ENCODE data around the gene DDIT4L. TPM values are rescaled to one million over a fixed set of nuclear protein-coding genes. Genes with fewer than 3 reads are reported as not detected.

DDIT4L gene
- total and polyA plus RNA-seq, 2 of the 8 experiments (the other 6 are each of a cell fraction or from before 2014, with no cell fraction given) = 3.5 to 6.0 TPM

DNA sequence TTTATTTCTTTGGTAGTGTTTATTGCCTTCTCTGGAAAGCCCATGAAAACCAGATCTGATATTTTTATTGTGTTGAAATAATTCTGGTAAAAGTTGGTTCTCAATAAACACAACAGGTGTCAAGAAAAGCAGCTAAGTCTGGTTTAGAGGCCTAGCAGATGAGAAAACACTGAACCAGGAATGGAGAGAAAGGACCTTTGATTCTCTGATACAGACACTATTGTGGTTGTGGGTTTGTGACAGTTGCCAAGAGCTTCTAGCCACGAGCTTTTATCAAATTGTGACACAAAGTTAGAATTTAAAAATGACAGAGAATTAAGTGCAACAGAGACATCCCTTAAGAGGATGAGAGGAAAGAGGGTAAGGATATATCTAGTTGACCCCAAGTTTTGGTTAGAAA is 42.6 kb downstream of the DDIT4L start:
- Histone ChIP-seq H4K8ac (ENCODE audit: extremely low read depth, insufficient read depth, low read length) (no peak overlapping the region), H3K79me1 (ENCODE audit: low read depth, low read length) (no peaks in the 10 kb centered on the region), H3K9me3 (ENCODE audit: insufficient read depth in 2 of 2, low read depth in 1 of 2, low read length in 1 of 2) (no peaks in the 10 kb centered on the region), H3K23me2 (ENCODE audit: low read depth, low read length) (no peaks in the 10 kb centered on the region), H3K4me3 (ENCODE audit: extremely low read depth in 1 of 4, insufficient read depth in 2 of 4, low read depth in 3 of 4, low read length in 4 of 4) (no peak overlapping the region), H4K91ac (replicated peaks; ENCODE audit: insufficient read length, low read length) (no peak overlapping the region), H3K79me2 (ENCODE audit: control insufficient read depth in 1 of 2, insufficient read depth in 2 of 2, low read length in 2 of 2) (no peaks in the 10 kb centered on the region), H3K4me1 (replicated peaks in 1 of 4; ENCODE audit: control insufficient read depth in 3 of 4, insufficient read depth in 4 of 4, low read length in 3 of 4) (no peaks in the 10 kb centered on the region), H3K14ac (ENCODE audit: insufficient read length) (no peak overlapping the region), H2AK5ac (ENCODE audit: low read depth, low read length) (no peak overlapping the region), H3K9ac (replicated peaks in 1 of 4; ENCODE audit: extremely low read depth in 1 of 4, low read depth in 3 of 4, low read length in 3 of 4) (no peak overlapping the region), H3K4ac (replicated peaks; ENCODE audit: insufficient read length, low read depth, low read length) (no peak overlapping the region), H4K5ac (ENCODE audit: insufficient read length, low read depth, low read length) (no peak overlapping the region), H3K27me3 (replicated peaks in 1 of 4; ENCODE audit: control insufficient read depth in 3 of 4, extremely low read depth in 1 of 4, insufficient read depth in 3 of 4, low read length in 3 of 4) (no peaks in the 10 kb centered on the region), H3K36me3 (ENCODE audit: control insufficient read depth in 2 of 4, insufficient read depth in 4 of 4, low read length in 3 of 4) (no peaks in the 10 kb centered on the region), H3K23ac (ENCODE audit: insufficient read length) (no peak overlapping the region), H2BK15ac (ENCODE audit: low read length) (no peak overlapping the region), H2BK12ac (ENCODE audit: low read depth, low read length) (no peak overlapping the region), H4K20me1 (replicated peaks in 1 of 2; ENCODE audit: control insufficient read depth in 1 of 2, insufficient read depth in 2 of 2, low read length in 2 of 2) (no peaks in the 10 kb centered on the region), H2BK120ac (replicated peaks; ENCODE audit: low read depth, low read length) (no peak overlapping the region), H2AFZ (ENCODE audit: low read length) (no peak overlapping the region), H2BK20ac (ENCODE audit: low read length) (no peak overlapping the region), H3K56ac (replicated peaks; ENCODE audit: insufficient read length, low read depth, low read length) (no peak overlapping the region), H2BK5ac (ENCODE audit: low read depth, low read length) (no peak overlapping the region), H3K18ac (ENCODE audit: extremely low read depth, low read length) (no peak overlapping the region), H3K27ac (ENCODE audit: low read depth, low read length) (no peak overlapping the region), H3K4me2 (ENCODE audit: insufficient read depth in 1 of 2, low read depth in 2 of 2, low read length in 2 of 2) (no peak overlapping the region)
- FAIRE-seq (no peak), DNase-seq (ENCODE audit: low read depth in 1 of 2, low spot score in 2 of 2) (no peak)
- 86% methylated on average over 1 of the region's 1 CpG; no CpG with 5 or more reads in 1 of the 2 experiments for WGBS, 2 experiments (ENCODE audit: extremely low coverage in 1 of 2, insufficient coverage in 1 of 2, insufficient read length in 1 of 2, insufficient replicate concordance in 2 of 2, low coverage in 1 of 2, low lambda C conversion rate in 2 of 2, missing lambda C conversion rate in 1 of 2)
- TF ChIP-seq CHD2 (IDR thresholded peaks at IDR 0.05; ENCODE audit: low read length) = no peak
- TF ChIP-seq POLR2AphosphoS5 (IDR thresholded peaks at IDR 0.05; ENCODE audit: low read depth, low read length) = no peak
- no peak for TF ChIP-seq SP1 (IDR thresholded peaks at IDR 0.05; ENCODE audit: low read depth, low read length)
- TF ChIP-seq SIRT6 (IDR thresholded peaks at IDR 0.05; ENCODE audit: low read length) = no peak
- TF ChIP-seq JUND (IDR thresholded peaks at IDR 0.05; ENCODE audit: low read length) = no peak
- TF ChIP-seq POU5F1 (IDR thresholded peaks at IDR 0.05; ENCODE audit: low read depth, low read length) = no peak
- no peak for TF ChIP-seq JUN (IDR thresholded peaks at IDR 0.05; ENCODE audit: low read depth, low read length)
- TF ChIP-seq RXRA (IDR thresholded peaks at IDR 0.05; ENCODE audit: insufficient read depth, low read depth, low read length) = no peak
- no peak for TF ChIP-seq CTBP2 (IDR thresholded peaks at IDR 0.05; ENCODE audit: borderline replicate concordance, insufficient read depth, insufficient read length, low read length)
- no peak for TF ChIP-seq TBP (IDR thresholded peaks at IDR 0.05; ENCODE audit: low read depth, low read length)
- no peak for TF ChIP-seq PHF8 (conservative IDR thresholded peaks at IDR 0.05; ENCODE audit: low read depth, low read length)
- TF ChIP-seq SUZ12 (IDR thresholded peaks at IDR 0.05; ENCODE audit: low read length) = no peak
- no peak for TF ChIP-seq CBX5 (IDR thresholded peaks at IDR 0.05; ENCODE audit: low read depth, low read length)
- no peak for TF ChIP-seq SIN3A (conservative IDR thresholded peaks at IDR 0.05 in 1 of 2, IDR thresholded peaks at IDR 0.05 in 1 of 2; ENCODE audit: low read depth in 1 of 2, low read length in 2 of 2)
- ChIA-PET CTCF (ENCODE audit: partially characterized antibody) (interaction anchor here (1.0 to 1.1 kb wide), 2 partner anchors 52 to 457 kb away, joined by 3 read pairs; no protein-coding TSS in a partner anchor), POLR2A (ENCODE audit: partially characterized antibody) (no interaction called here)
